Stimulated activated CD8-positive, alpha-beta memory T cell treated with anti-CD3 and anti-CD28 coated beads, Interleukin-7, amount 100 ng/mL, for 24 hours (primary cell): ENCODE results near the gene CFAP57.
"Not testable (repeated sequence)": the region's sequence is repeated elsewhere in the genome, so short reads cannot be mapped to it uniquely, and the experiment has no call there.

Experiments
- DNase-seq: peaks from one replicate; pipeline ENCODE4 v3.0.0-alpha.2; 2020; ENCODE audit warnings: low read depth

The CFAP57 gene

GRCh38 chr1:43174873-43175272, 2.7 kb downstream of the CFAP57 start:
- DNase-seq: no peak

- DNase-seq: no peak
These were observed 5.6 kb downstream of the CFAP57 start for GRCh38 chr1:43177691-43178090.

GRCh38 chr1:43184388-43184787, 12.3 kb downstream of the CFAP57 start:
- no peak for DNase-seq

GRCh38 chr1:43184995-43185394, 12.9 kb downstream of the CFAP57 start:
- DNase-seq: no peak

- DNase-seq: no peak
These were observed 16.0 kb downstream of the CFAP57 start for GRCh38 chr1:43188106-43188505.

- no peak for DNase-seq
These were observed 22.4 kb downstream of the CFAP57 start for GRCh38 chr1:43194509-43194908.

GRCh38 chr1:43197343-43198127, 25.4 kb downstream of the CFAP57 start:
- DNase-seq: no peak

GRCh38 chr1:43199093-43199726, 27.1 kb downstream of the CFAP57 start:
- DNase-seq: no peak

GRCh38 chr1:43203859-43204258, 31.7 kb downstream of the CFAP57 start:
- no peak for DNase-seq

GRCh38 chr1:43204394-43204793, 32.3 kb downstream of the CFAP57 start:
- no peak for DNase-seq

- no peak for DNase-seq
These were observed 33.5 kb downstream of the CFAP57 start for GRCh38 chr1:43205671-43206070.

- no peak for DNase-seq
These were observed 34.6 kb downstream of the CFAP57 start for GRCh38 chr1:43206600-43207228.

- no peak for DNase-seq
These were observed 35.2 kb downstream of the CFAP57 start for GRCh38 chr1:43207229-43207853.

GRCh38 chr1:43208277-43208676, 36.1 kb downstream of the CFAP57 start:
- DNase-seq: not testable (repeated sequence)

GRCh38 chr1:43214501-43215444, 42.6 kb downstream of the CFAP57 start:
- no peak for DNase-seq

- no peak for DNase-seq
These were observed 45.6 kb downstream of the CFAP57 start for GRCh38 chr1:43217747-43218146.

GRCh38 chr1:43220905-43221778, 49.0 kb downstream of the CFAP57 start:
- no peak for DNase-seq

GRCh38 chr1:43221797-43222196, 49.7 kb downstream of the CFAP57 start:
- no peak for DNase-seq

- DNase-seq: no peak
These were observed 50.7 kb downstream of the CFAP57 start for GRCh38 chr1:43222879-43223278.

- DNase-seq: no peak
These were observed 53.0 kb downstream of the CFAP57 start for GRCh38 chr1:43225168-43225567.
